Limb (tissue), 2 donors: ENCODE measurements around the gene LOXL1.

ENCODE experiments used
- DNase-seq, 2 donors: peaks; one replicate each; pipeline ENCODE4 v3.0.0-alpha.2; 2016; ENCODE audit errors: extremely low spot score in 2 of 2

Gene LOXL1

GRCh38 chr15:73921254-73921925, 4.9 kb upstream of the LOXL1 start:
- DNase-seq: no peak

GRCh38 chr15:73922186-73923151, 3.8 kb upstream of the LOXL1 start:
- peak; percentile 33 to 68 for DNase-seq

GRCh38 chr15:73923156-73923487, 3.1 kb upstream of the LOXL1 start:
- no peak for DNase-seq

DNA sequence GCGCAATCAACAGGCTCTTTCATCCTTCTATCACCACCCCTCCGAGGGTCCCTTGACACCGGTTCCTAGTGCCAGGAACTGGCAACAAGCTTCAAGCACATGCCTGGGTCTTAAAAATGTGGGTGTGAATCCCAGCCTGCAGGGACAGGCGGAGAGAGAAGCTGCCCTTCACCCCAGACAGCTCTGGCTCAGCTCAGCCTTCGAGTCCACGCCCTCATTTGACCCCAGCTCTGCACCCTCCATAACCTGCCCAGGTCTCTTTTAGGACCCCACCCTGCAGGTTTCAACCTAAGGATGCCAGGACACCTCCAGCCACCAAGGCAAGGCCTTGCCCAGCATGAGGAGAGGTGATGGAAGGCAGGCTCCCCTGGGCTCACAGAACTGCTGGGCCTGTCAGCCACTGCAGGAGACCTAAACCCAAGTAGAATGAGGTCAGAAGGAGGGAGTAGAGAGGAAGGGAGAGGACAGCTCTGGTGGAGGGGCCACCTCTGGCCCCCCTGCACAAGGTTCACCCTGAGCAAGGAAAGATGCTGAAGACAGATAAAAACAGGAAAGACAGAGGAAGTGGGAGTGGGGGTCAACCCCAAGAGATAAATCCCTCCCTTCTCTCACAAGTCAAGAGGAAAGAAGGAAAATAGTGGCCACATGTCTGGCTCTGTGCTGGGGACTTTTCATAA, 2.6 kb upstream of the LOXL1 start:
- peak in 1 of 2 donors; percentile 28 for DNase-seq

DNA sequence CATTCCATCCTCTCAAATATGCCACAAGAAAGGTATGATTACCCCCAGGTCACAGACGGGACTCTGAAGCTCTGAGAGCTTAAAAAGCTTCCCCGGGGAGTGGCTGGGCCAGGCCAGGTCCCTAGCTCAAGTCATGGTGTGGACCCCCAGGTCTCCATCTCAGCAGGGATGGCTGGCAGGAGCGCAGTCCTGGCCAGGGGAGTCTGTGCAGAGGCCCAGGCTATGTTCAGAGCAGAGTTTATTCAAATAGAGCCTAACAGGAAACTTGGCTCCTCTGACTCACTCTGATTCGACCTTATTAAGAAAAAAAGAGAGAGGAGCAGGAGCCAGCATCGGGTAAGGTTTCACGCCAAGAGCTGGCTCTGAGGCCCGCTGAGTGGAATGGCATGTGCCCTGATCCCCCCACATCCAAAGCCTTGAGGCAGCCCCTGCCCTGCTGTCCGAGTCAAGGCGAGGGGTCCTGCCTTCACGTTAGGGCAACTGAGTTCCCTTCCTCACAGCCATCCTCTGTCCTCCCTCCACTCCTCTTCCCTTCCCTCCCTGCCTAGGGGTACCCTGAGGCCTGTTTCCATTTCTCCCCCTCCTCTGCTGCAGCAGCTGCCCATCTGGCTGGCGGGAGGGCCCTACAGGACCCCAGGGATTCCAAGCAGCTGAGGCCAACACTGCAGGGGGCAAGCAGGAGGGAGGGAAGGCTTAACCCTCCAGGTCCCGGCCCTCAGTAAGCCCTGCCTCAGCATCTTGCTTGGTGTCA, 1.9 kb upstream of the LOXL1 start:
- DNase-seq: peak; percentile 61 to 76

DNA sequence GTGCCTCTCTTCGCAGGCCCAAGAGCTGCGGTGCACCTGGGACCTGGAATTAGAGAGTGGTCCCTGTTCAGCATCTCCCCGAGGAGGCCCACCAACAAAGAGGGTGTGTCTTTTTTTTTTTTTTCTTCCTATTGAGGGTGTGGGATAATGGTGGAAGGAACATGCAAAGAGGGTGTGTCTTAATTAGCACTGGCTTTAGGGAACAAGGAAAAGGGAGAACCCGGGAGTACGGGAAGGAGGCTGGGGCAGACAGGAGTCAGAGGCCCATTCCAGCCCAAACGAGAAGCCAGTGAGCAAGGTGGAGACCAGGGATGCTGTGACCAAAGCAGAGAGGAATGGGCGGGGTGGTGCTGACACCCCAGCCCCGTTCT, 429 bp upstream of the LOXL1 start:
- no peak for DNase-seq

DNA sequence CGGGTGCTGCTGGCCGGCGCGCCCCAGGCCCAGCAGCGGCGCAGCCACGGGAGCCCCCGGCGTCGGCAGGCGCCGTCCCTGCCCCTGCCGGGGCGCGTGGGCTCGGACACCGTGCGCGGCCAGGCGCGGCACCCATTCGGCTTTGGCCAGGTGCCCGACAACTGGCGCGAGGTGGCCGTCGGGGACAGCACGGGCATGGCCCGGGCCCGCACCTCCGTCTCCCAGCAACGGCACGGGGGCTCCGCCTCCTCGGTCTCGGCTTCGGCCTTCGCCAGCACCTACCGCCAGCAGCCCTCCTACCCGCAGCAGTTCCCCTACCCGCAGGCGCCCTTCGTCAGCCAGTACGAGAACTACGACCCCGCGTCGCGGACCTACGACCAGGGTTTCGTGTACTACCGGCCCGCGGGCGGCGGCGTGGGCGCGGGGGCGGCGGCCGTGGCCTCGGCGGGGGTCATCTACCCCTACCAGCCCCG, 777 bp downstream of the LOXL1 start:
- peak in 1 of 2 donors; percentile 73 for DNase-seq

GRCh38 chr15:73927476-73928240, 1.4 kb downstream of the LOXL1 start:
- DNase-seq: peak in 1 of 2 donors; percentile 78

- DNase-seq: no peak
Measured at GRCh38 chr15:73928241-73928579, 1.9 kb downstream of the LOXL1 start.

DNA sequence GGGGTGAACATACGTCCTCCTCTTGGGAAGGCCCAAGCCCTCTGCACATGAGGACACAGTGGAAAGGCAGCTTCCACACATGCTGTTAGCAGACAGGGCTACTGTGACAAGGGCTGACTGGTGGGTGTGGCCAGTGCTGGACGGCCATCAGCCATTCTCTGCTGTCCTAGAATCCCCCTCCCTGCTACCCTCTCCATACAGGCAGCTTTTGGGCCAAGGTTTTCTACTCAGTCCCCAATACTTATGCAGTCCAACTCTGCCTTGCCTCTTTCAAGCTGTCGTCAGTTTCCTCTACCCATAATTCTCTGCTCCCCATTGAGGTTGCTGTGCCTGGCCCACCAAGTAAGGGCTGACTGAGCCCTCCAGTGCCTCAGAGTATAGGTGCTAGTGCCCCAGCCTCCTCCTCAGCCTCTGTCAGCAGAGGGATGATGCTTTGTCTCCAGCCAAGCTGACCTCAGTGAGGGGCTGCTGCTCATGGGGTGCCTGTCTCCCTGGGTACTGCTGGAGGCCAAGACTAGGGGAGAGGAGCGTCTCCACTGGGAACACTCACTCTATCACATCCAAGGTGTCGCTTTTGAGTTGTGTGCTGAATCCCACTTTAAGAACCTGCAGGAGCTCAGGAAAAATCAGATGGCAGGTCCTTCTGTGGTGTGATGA, 2.8 kb downstream of the LOXL1 start:
- DNase-seq: no peak

- no peak for DNase-seq
Measured at GRCh38 chr15:73930371-73930770, 4.1 kb downstream of the LOXL1 start.

- no peak for DNase-seq
Measured at GRCh38 chr15:73930790-73931281, 4.6 kb downstream of the LOXL1 start.

DNA sequence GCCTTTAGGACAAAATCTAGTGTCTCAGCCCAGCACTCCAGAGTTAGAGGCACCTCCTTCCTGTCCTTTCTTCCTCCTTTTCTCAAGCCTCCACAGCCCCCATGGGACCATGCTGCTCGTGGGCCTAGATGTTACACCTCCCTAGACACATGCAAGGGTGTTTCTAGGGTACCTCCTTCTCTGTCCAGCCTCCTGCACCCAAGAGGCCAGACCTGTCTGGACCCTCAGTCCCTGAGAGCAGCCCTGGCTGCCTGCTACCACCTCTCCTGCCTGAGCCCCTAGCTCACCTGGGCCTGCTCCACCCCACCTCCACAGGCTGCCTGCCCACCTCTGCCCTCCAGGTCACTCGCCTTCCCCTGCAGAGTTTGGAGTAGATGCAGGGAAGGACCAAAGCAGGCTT, 5.2 kb downstream of the LOXL1 start:
- no peak for DNase-seq

DNA sequence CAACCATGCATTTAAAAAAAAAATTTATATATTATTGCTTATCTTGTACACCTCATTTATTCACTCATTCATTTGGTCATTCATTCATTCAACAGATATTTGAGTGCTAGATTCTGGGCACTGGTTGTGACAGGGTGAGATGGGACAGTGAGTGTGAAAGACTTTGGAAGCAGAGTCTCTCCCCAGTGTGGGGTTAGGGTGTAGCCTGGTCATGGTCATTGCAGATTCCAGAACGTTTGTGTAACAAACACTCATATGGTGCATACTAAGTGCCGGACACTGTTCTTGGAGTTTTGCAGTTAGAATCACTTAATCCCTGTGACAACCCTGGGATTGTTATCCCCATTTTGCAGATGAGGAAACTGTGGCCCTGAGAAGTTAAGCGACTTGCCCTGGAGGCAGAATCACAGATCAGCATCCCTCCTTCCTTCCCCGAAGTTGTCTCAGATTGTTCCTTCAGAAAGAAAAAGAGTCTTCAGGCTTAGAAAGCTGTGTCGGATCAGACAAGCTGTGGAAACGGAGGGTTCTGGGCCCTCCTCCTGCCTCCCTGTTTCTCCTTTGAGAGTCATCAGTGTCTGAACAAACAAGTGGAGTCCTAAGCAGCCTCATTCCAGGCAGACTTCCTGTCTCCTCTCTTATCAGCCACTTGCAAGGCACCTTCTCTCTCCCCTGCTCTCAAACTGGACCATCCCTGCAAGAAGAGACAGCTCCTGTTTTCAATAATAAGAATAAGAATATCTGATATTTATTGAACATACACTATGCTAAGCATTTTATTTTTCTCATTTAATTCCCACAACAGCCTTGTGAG, 6.3 kb downstream of the LOXL1 start:
- DNase-seq: no peak

- no peak for DNase-seq
Measured at GRCh38 chr15:73934281-73934680, 8.0 kb downstream of the LOXL1 start.

DNA sequence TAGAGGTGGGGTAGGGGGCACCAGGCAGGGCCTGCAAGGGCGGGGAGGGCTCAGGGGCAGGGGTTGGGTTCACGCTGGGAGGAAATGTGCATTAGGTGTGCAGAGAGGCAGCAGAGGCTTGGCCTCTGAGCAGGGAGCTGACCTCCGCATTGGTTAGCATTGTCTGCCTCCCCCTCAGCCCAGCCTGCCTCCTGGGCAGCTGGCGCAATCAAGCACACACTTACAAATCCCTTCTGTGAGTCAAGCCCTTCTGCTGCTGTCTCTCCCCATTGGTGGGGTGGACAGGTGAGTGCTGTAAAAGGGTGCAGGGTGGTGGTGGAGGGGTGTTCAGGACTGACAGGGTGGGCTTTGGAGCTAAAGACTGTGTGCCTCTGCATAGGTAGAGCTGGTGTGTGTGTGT, 9.3 kb downstream of the LOXL1 start:
- no peak for DNase-seq

GRCh38 chr15:73936181-73936580, 9.9 kb downstream of the LOXL1 start:
- DNase-seq: no peak

GRCh38 chr15:73936588-73937290, 10.5 kb downstream of the LOXL1 start:
- DNase-seq: no peak

- no peak for DNase-seq
Measured at GRCh38 chr15:73937296-73937695, 11.0 kb downstream of the LOXL1 start.
